HG02884 (cell line): ENCODE results near the gene CCDC91.
"Not testable (repeated sequence)": the region's sequence is repeated elsewhere in the genome, so short reads cannot be mapped to it uniquely, and the experiment has no call there.

Source experiments
- ATAC-seq: cut with Tn5 transposase; IDR thresholded peaks from one replicate; pipeline ENCODE4 v1.9.1; 2021; ENCODE audit warnings: mild to moderate bottlenecking, moderate library complexity; ENCODE audit not compliant: unreplicated experiment

The CCDC91 gene

GRCh38 chr12:28278960-28279359 is 88.7 kb downstream of the CCDC91 start:
- no peak for ATAC-seq

DNA sequence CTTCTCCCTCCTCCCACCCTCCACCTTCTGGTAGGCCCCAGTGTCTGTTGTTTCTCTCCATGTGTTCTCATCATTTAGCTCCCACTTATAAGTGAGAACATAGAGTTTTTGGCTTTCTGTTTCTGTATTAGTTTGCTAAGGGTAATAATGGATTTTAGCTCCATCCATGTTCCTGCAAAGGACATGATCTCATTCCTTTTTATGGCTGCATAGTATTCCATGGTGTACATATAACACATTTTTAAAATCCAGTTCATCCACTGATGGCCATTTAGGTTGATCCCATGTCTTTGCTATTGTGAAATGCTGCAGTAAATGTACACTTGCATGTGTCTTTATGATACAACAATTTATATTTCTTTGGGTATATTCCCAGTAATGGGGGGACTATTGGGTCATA is 96.1 kb downstream of the CCDC91 start:
- no peak for ATAC-seq

GRCh38 chr12:28290262-28290661 is 100.0 kb downstream of the CCDC91 start:
- no peak for ATAC-seq

- ATAC-seq, result no peak
Observed at GRCh38 chr12:28292699-28293098, 102.4 kb downstream of the CCDC91 start.

- ATAC-seq, result no peak
Observed at GRCh38 chr12:28294300-28294699, 104.0 kb downstream of the CCDC91 start.

GRCh38 chr12:28296287-28296686 is 106.0 kb downstream of the CCDC91 start:
- ATAC-seq, result no peak

- ATAC-seq, result no peak
Observed at GRCh38 chr12:28303192-28303591, 112.9 kb downstream of the CCDC91 start.

GRCh38 chr12:28306535-28306934 is 116.3 kb downstream of the CCDC91 start:
- no peak for ATAC-seq

DNA sequence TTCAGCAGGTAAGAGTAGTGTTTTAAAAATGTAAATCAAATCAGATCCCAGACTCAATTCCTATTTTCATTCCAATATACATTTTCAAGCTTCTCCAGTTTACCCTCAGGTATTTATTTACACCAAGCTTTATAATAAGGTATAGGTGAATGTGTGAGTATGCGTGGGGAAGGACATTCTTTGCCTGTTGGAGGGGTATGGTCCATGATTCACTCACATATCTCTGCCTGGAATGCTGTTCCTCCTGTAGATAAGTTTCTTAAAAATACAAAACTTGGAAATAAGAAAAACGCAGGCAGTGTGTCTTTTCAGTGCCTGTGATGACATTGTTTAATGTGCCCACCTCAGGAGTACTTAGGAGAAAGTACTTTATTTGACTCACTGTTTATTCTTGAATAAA is 118.6 kb downstream of the CCDC91 start:
- ATAC-seq, result no peak

DNA sequence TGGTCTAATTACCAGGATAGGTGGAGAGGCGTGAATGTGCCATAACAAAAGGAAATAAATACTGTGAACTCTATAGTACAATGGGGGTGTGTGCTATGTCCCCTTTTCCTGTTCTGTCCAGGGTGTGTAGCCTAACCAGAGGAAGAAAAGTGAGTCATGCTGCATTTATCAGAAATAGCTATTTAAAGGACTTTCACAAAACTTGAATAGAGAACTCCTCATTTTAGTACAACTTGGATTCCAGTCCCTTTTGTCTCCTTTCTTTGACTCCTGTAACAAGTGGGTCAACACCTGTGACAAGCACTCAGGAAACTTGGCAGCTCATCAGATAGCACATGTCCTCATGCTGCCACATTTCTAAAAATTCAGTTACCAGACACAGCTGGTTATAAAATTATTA is 123.4 kb downstream of the CCDC91 start:
- ATAC-seq, result no peak

DNA sequence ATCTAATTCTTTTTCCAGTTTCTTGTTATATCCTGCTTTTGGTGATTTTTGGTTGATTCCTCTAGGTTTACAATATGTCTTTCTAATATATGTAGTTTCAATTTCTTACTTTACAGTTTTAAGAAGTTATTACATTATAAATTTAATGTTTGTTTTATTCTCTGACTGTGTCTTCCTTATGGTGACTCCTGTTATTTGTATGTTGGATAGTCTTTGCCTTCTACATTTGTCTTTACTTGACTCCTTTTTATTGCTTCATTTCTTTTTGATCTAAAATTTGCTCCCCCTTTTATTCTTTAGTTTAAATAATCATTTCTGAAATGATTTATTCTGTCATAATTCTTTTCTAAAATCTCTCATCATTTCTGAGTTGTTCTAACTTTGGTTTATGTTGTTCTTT is 125.8 kb downstream of the CCDC91 start:
- no peak for ATAC-seq

DNA sequence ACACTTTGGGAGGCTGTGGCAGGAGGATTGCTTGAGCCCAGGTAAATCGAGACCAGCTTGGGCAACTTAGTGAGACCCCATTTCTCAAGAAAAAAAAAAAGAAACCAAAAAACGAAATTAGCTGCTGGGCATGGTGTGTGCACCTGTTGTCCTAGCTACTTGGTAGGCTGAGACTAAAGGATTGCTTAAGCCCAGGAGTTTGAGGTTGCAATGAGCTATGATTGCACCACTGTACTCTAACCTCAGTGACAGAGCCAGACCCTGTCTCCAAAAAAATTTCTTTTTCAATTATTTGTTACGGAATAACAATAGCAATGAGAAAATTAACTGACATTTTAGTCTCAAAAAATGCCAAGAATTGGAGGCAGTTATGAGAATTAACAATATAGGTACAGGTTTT is 128.0 kb downstream of the CCDC91 start:
- ATAC-seq, result no peak

GRCh38 chr12:28320353-28320752 is 130.1 kb downstream of the CCDC91 start:
- no peak for ATAC-seq

DNA sequence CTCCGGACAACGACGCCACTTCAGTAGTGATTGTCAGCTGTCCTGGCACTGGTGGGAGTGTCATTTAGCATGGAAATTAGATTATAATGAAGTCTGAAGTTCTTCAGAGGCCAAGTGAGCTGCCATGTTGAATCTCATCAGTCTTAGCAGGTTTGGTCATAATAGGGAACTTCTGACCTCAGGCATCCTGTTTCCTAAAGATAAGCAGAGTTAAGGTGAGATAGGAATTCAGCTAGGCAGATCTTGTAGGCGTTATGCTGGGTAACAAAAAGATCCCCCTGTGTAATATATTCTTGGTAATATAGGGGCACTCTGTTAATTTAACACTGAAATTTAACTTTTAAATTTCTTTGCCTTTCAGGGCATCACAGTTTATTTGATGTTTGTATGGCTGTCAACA is 137.5 kb downstream of the CCDC91 start:
- ATAC-seq, result no peak

DNA sequence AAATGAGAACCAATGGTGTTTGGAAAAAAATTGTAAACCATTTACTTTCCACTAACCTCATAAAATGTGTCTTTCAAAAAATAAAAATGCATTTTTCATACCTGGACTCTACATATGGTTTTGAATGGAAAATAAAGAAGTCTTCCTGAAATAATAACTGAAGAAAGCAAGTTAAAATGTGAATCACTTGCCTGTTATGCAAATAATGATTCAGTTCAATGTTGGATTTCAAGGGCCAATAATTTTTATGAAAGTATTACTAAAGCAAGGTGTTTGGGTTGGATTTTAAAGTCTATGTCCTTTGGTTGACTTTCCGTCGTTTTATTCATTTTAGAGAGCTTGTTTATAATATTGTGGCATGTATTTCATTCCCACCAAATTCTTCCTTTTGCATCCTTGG is 138.7 kb downstream of the CCDC91 start:
- ATAC-seq, result no peak

- ATAC-seq, result not testable (repeated sequence)
Observed at GRCh38 chr12:28329727-28330126, 139.5 kb downstream of the CCDC91 start.

DNA sequence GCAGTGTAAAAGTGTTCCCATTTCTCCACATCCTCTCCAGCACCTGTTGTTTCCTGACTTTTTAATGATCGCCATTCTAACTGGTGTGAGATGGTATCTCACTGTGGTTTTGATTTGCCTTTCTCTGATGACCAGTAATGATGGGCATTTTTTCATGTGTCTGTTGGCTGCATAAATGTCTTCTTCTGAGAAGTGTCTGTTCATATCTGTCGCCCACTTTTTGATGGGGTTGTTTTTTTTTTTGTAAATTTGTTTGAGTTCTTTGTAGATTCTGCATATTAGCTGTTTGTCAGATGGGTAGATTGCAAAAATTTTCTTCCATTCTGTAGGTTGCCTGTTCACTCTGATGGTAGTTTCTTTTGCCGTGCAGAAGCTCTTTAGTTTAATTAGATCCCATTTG is 140.0 kb downstream of the CCDC91 start:
- ATAC-seq, result not testable (repeated sequence)

GRCh38 chr12:28331130-28331529 is 140.9 kb downstream of the CCDC91 start:
- no peak for ATAC-seq

GRCh38 chr12:28340261-28341045 is 150.2 kb downstream of the CCDC91 start:
- no peak for ATAC-seq

- no peak for ATAC-seq
Observed at GRCh38 chr12:28343713-28344112, 153.5 kb downstream of the CCDC91 start.

- no peak for ATAC-seq
Observed at GRCh38 chr12:28346567-28346966, 156.3 kb downstream of the CCDC91 start.

- no peak for ATAC-seq
Observed at GRCh38 chr12:28349196-28349595, 158.9 kb downstream of the CCDC91 start.

GRCh38 chr12:28350502-28350901 is 160.2 kb downstream of the CCDC91 start:
- ATAC-seq, result no peak
